Kidney (tissue), 14 donors: ENCODE results near the gene CNOT4. TPM values are rescaled to one million over a fixed set of nuclear protein-coding genes. Genes with fewer than 3 reads are reported as not detected.

Experiments
- DNase-seq, 5 donors: peaks; one replicate each; pipeline ENCODE4 v3.0.0-alpha.2; 2013 to 2020
- FAIRE-seq: peaks from 2 replicates; lab custom pipeline; 2012; peaks lifted over from hg19 to GRCh38; lab: Jason Lieb, UNC
- H3K27ac ChIP-seq, 2 donors: one replicate each; pipeline ENCODE4 v1.7.0; 2013; ENCODE audit warnings: low read depth in 2 of 2, low read length in 2 of 2, inconsistent platforms in 1 of 2
- H3K27me3 ChIP-seq: one replicate; pipeline ENCODE4 v1.7.1; 2013; ENCODE audit warnings: low read length, inconsistent platforms; ENCODE audit not compliant: control insufficient read depth, insufficient read depth
- H3K36me3 ChIP-seq, 3 donors: one replicate each; pipeline versions ENCODE4 v1.7.0 to v1.7.1; 2013; ENCODE audit warnings: low read length in 3 of 3, control low read depth in 1 of 3, inconsistent platforms in 1 of 3; ENCODE audit not compliant: insufficient read depth in 3 of 3, control insufficient read depth in 2 of 3
- H3K4me1 ChIP-seq, 3 donors: one replicate each; pipeline versions ENCODE4 v1.7.0 to v1.7.1; 2013; ENCODE audit warnings: low read length in 3 of 3, inconsistent platforms in 1 of 3, low read depth in 1 of 3; ENCODE audit not compliant: control insufficient read depth in 2 of 3, insufficient read depth in 2 of 3
- H3K4me3 ChIP-seq, 3 donors: one replicate each; pipeline versions ENCODE4 v1.7.0 to v1.8.1; 2013; ENCODE audit warnings: low read length in 3 of 3, control low read depth in 1 of 3, inconsistent platforms in 1 of 3
- H3K9ac ChIP-seq, 3 donors: one replicate each; pipeline versions ENCODE4 v1.7.0 to v1.7.1; 2013; ENCODE audit warnings: low read length in 3 of 3, control low read depth in 1 of 3, inconsistent platforms in 1 of 3
- H3K9me3 ChIP-seq, 3 donors: one replicate each; pipeline versions ENCODE4 v1.7.0 to v1.7.1; 2013; ENCODE audit warnings: low read length in 3 of 3, control low read depth in 1 of 3, inconsistent platforms in 1 of 3; ENCODE audit not compliant: control insufficient read depth in 2 of 3, insufficient read depth in 1 of 3
- CTCF ChIP-seq: IDR thresholded peaks from 3 replicates; pipeline ENCODE4 v1.5.1; 2012; ENCODE audit warnings: mild to moderate bottlenecking, moderate library complexity, borderline replicate concordance; ENCODE audit not compliant: insufficient read depth; ENCODE audit errors: extremely low read depth
- intact Hi-C: fragments of 100-400 bp; cut with DNase I; formaldehyde crosslinking; loops from one replicate; pipeline ENCODE4 v1.11.1; 2022
- polyA plus RNA-seq: library from polyadenylated mRNA; stranded (reverse); fragments of 350-450 nt; fragmentation: Illumina TruSeq; extraction: RNeasy Lipid Tissue Mini Kit (QIAGEN cat#74804); gene quantifications from one replicate; pipeline ENCODE4 v1.2.3, GENCODE V29; 2014; ENCODE audit warnings: low read depth, low replicate concordance; ENCODE audit not compliant: insufficient read depth
- total RNA-seq: library from RNA; stranded (reverse); fragmentation: NEBNext Ultra II Directional; extraction: Animal tissue kit (Norgen Biotek cat#: 25700); gene quantifications from one replicate; pipeline ENCODE4 v1.2.1, GENCODE V29; 2021
- donor health status: control.
- donor health status: control.
- donor health status: control.
- donor health status: control.
- donor health status: control.
- donor health status: DM: yes; HTN: yes; CAD: no.
- donor health status: Normal renal cell carcinoma (clear cell type).

The CNOT4 gene
- total and polyA plus RNA-seq, 2 donors from 2014 or later: 8.4 to 26.2 TPM

- TF ChIP-seq CTCF: no peak
- Histone ChIP-seq H3K27me3 (no peaks in the 10 kb centered on the region), H3K9ac (no peak overlapping the region), H3K4me3 (no peak overlapping the region), H3K36me3 (peaks cover 0 to 2% (median 0%) of the 10 kb centered on the region in 3 donors), H3K4me1 (no peaks in the 10 kb centered on the region), H3K9me3 (no peaks in the 10 kb centered on the region), H3K27ac (no peak overlapping the region)
- FAIRE-seq: no peak
- intact Hi-C loops: no loop called here
- DNase-seq: no peak
These were observed 68.1 kb downstream of the CNOT4 start for GRCh38 chr7:135441791-135442190.

GRCh38 chr7:135434047-135434446 is 75.9 kb downstream of the CNOT4 start:
- no peaks in the 10 kb centered on the region for H3K4me1 ChIP-seq
- no peak overlapping the region for H3K4me3 ChIP-seq
- no peak for FAIRE-seq

GRCh38 chr7:135430626-135431025 is 79.3 kb downstream of the CNOT4 start:
- TF ChIP-seq CTCF: no peak
- FAIRE-seq (no peak), DNase-seq (no peak)
- no peaks in the 10 kb centered on the region for H3K27me3 ChIP-seq
- H3K4me3 ChIP-seq: no peak overlapping the region
- intact Hi-C loops: no loop called here
- peaks cover 0 to 8% (median 2%) of the 10 kb centered on the region in 3 donors for H3K36me3 ChIP-seq
- no peak overlapping the region for H3K27ac ChIP-seq
- no peak overlapping the region for H3K9ac ChIP-seq
- H3K9me3 ChIP-seq: no peaks in the 10 kb centered on the region
- no peaks in the 10 kb centered on the region for H3K4me1 ChIP-seq

More at GRCh38 chr7:135434047-135434446, 75.9 kb downstream of the CNOT4 start:
- Histone ChIP-seq H3K27me3 (no peaks in the 10 kb centered on the region), H3K9ac (no peak overlapping the region), H3K27ac (no peak overlapping the region), H3K9me3 (no peaks in the 10 kb centered on the region), H3K36me3 (peaks cover 0 to 8% (median 2%) of the 10 kb centered on the region in 3 donors)
- no peak for TF ChIP-seq CTCF
- no peak for DNase-seq
- intact Hi-C loops: no loop called here

GRCh38 chr7:135428879-135429278 is 81.0 kb downstream of the CNOT4 start:
- H3K36me3 ChIP-seq: peaks cover 0 to under 1% (median 0%) of the 10 kb centered on the region in 3 donors
- no peaks in the 10 kb centered on the region for H3K4me1 ChIP-seq
- H3K9ac ChIP-seq: no peak overlapping the region
- H3K4me3 ChIP-seq: no peak overlapping the region
- intact Hi-C loops: no loop called here
- FAIRE-seq (no peak), DNase-seq (no peak)
- H3K27ac ChIP-seq: no peak overlapping the region
- no peaks in the 10 kb centered on the region for H3K27me3 ChIP-seq
- no peak for TF ChIP-seq CTCF
- H3K9me3 ChIP-seq: no peaks in the 10 kb centered on the region
